Nephron (organoid): ENCODE results near the gene KCNH1.

Experiments
- H3K27ac Mint-ChIP-seq, 3 experiments: 2 replicates each; pipeline ENCODE4 v1.8.0; 2020; ENCODE audit warnings: mixed read lengths in 3 of 3, mild to moderate bottlenecking in 2 of 3, moderate library complexity in 1 of 3
- H3K27me3 Mint-ChIP-seq: 2 replicates; pipeline ENCODE4 v1.8.0; 2021; ENCODE audit warnings: low read depth, mild to moderate bottlenecking, moderate library complexity, mixed read lengths
- H3K36me3 Mint-ChIP-seq: 2 replicates; pipeline ENCODE4 v1.8.0; 2020; ENCODE audit warnings: low read depth, mixed read lengths
- H3K4me1 Mint-ChIP-seq: 2 replicates; pipeline ENCODE4 v1.8.0; 2020; ENCODE audit warnings: mixed read lengths
- H3K4me3 Mint-ChIP-seq, 3 experiments: 2 replicates each; pipeline ENCODE4 v1.8.0; 2020; ENCODE audit warnings: mild to moderate bottlenecking in 3 of 3, mixed read lengths in 3 of 3, moderate library complexity in 2 of 3
- H3K9me3 Mint-ChIP-seq: 2 replicates; pipeline ENCODE4 v1.8.0; 2020; ENCODE audit warnings: mixed read lengths
- TF ChIP-seq, protein P1 (sequence below), 3 experiments: fragments of 200-600 bp; sonication (generic); IDR thresholded peaks; one replicate each; pipeline ENCODE4 v1.5.0; 2021; ENCODE audit warnings: antibody characterized with exemption in 3 of 3; ENCODE audit not compliant: unreplicated experiment in 3 of 3

KCNH1 gene

DNA sequence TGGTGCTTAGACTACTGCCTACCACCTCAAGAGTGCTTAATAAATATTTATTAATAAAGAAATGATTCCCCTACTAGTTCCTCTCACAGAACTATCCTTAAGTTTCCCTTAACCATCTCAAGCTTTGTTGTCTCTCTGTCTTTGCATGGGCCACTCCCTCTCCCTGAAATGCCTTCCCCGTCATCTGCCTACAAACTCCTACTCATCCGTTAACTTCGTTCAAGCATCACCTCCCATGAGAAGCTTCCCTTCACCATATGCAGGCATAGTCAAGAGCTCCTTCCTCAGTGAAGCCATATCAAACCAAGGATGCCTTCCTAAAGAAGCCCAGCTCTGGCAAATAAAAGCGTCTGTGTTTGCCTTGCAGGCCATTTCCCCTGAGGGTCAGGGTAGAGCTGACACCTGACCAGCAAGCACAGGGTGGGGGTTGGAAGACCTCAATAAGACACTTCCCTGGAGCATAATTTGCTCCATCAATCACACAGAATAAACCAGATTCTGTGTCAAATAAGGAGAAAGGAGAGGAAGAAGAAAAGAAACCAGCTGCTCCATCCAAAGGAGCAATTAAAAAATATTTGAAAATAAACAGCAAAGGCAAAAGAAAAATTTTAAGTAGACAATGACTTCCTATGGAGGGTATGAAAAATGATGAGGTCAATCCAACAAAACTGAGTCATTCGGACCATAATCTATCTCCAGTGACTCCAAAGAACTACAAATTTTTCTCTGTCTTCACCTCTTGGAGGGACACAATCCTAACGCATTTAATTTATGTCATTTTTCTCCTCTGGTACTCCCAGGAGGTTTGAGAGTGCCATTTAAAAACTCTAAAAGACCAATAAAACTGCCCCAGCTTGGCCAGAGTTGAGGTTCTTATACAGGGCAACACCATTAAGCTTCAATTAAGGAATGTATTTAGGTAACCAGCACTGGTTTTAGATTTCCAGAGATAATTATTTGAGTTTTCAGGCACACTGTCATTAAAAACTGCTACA lies 303.6 kb downstream of the KCNH1 start:
- Mint-ChIP-seq H3K27ac (no peak overlapping the region), H3K36me3 (no peaks in the 10 kb centered on the region), H3K4me3 (no peak overlapping the region), H3K27me3 (peaks cover 5% of the 10 kb centered on the region), H3K9me3 (no peaks in the 10 kb centered on the region), H3K4me1 (no peaks in the 10 kb centered on the region)
- TF ChIP-seq, protein P1, sequence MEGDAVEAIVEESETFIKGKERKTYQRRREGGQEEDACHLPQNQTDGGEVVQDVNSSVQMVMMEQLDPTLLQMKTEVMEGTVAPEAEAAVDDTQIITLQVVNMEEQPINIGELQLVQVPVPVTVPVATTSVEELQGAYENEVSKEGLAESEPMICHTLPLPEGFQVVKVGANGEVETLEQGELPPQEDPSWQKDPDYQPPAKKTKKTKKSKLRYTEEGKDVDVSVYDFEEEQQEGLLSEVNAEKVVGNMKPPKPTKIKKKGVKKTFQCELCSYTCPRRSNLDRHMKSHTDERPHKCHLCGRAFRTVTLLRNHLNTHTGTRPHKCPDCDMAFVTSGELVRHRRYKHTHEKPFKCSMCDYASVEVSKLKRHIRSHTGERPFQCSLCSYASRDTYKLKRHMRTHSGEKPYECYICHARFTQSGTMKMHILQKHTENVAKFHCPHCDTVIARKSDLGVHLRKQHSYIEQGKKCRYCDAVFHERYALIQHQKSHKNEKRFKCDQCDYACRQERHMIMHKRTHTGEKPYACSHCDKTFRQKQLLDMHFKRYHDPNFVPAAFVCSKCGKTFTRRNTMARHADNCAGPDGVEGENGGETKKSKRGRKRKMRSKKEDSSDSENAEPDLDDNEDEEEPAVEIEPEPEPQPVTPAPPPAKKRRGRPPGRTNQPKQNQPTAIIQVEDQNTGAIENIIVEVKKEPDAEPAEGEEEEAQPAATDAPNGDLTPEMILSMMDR (IDR thresholded peaks at IDR 0.05; ENCODE audit: unreplicated experiment in 3 of 3): no peak

DNA sequence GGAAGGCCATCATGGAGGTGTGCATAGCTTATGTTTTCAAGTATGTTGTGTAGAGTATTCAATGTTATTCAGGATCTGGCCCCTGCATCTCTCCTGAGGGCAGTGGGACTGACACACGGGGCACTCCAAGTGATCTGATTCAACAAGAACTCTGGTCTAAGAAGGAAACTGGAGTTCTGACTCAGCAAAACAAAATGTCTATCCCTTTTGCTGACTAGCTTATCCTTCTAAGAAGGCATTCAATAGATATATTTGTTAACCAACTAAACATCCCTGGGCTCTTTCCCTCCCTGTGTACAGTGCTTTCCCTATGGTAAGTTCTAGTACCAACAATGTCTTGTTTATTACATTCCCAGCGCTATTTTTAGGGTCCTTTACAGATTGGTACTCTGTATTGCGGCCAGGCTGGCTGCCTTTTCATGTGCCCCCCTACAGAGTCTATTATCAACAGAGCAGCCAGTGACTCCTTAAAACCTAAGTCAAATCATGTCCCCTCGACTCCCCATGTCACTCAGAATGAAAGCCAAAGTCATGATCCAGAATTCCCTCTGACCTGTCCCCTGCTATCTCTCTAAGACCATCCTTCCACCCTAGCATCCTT lies 304.9 kb downstream of the KCNH1 start:
- Mint-ChIP-seq H3K27me3 (peaks cover 5% of the 10 kb centered on the region), H3K4me3 (no peak overlapping the region), H3K36me3 (no peaks in the 10 kb centered on the region), H3K9me3 (no peaks in the 10 kb centered on the region), H3K27ac (no peak overlapping the region), H3K4me1 (no peaks in the 10 kb centered on the region)
- TF ChIP-seq, protein P1 (IDR thresholded peaks at IDR 0.05; ENCODE audit: unreplicated experiment in 3 of 3): no peak

DNA sequence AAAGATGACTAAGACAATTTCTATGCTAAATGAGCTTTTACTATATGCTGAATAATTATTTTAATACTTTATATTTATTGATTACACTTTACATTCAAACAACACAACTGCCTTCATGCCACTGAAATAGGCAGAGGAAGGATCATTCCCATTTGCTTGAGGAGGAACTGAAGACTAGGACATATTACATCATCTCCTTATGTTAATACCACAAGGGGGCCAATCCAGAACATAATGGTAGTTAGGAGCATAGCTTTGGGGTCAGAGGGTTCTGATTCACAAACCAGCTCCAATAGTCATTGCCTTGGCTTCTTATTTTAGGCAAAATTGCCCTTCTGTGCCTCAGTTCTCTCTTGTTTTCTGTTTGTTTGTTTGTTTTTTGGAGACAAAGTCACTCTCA lies 306.5 kb downstream of the KCNH1 start:
- no peaks in the 10 kb centered on the region for H3K36me3 Mint-ChIP-seq
- peaks cover 5% of the 10 kb centered on the region for H3K27me3 Mint-ChIP-seq
- no peak overlapping the region for H3K27ac Mint-ChIP-seq
- no peaks in the 10 kb centered on the region for H3K4me1 Mint-ChIP-seq
- TF ChIP-seq, protein P1 (IDR thresholded peaks at IDR 0.05; ENCODE audit: unreplicated experiment in 3 of 3): no peak
- H3K4me3 Mint-ChIP-seq: no peak overlapping the region
- no peaks in the 10 kb centered on the region for H3K9me3 Mint-ChIP-seq

DNA sequence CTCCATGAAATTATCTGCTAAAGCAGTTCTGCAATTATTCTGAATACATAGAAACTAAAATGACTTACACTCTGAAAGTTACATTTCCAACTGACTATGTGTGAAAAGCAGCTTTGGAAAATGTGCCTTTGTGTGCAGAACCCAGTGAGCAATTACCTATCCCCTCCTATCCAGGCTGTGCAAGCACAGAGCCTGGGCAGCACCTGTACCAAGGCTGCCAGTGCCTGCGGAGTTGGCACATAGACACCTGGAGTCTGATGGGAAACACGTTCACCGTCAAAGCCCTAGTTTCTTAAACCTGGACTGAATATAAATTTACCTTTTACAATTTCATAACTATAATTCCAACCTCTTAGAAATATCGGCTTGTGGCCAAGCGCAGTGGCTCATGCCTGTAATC lies 307.3 kb downstream of the KCNH1 start:
- H3K4me3 Mint-ChIP-seq: no peak overlapping the region
- TF ChIP-seq, protein P1 (IDR thresholded peaks at IDR 0.05; ENCODE audit: unreplicated experiment in 3 of 3): no peak
- no peaks in the 10 kb centered on the region for H3K4me1 Mint-ChIP-seq
- H3K9me3 Mint-ChIP-seq: no peaks in the 10 kb centered on the region
- no peak overlapping the region for H3K27ac Mint-ChIP-seq
- H3K27me3 Mint-ChIP-seq: peaks cover 10% of the 10 kb centered on the region
- no peaks in the 10 kb centered on the region for H3K36me3 Mint-ChIP-seq

DNA sequence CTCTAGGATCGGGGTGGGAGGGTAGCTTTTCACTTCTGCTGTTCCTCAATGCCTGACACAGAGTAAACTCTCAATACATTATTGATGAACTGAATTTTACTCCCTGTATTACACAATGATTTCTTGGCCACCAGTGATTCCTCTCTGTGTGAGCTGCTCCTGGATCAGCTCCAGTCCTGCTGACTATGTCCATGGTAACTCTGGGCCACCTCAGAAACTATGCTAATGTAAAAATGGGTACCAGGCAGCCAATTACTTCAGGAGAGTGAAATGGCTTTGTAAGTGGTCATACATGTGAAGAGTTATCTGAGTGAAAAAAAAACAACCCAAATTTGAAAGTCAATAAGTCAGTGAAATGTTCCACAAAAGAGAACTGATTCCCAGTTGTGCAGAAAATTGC lies 311.0 kb downstream of the KCNH1 start:
- Mint-ChIP-seq H3K4me3 (no peak overlapping the region), H3K4me1 (no peaks in the 10 kb centered on the region), H3K27ac (no peak overlapping the region), H3K36me3 (no peaks in the 10 kb centered on the region), H3K9me3 (no peaks in the 10 kb centered on the region), H3K27me3 (peaks cover 9% of the 10 kb centered on the region)
- TF ChIP-seq, protein P1 (IDR thresholded peaks at IDR 0.05; ENCODE audit: unreplicated experiment in 3 of 3): no peak
